ENCODE data around the gene KLHL18.

GRCh38 chr3:47266709-47267489 is 15.8 kb upstream of the KLHL18 start:
- TF ChIP-seq CTCF (IDR thresholded peaks at IDR 0.05) (no peak), POLR2A (IDR thresholded peaks at IDR 0.05) (no peak)

Measured in lower leg skin (tissue), 3 donors.